GM23248 (cell line): ENCODE data around the gene ANKRD55.

Experiments
- EZH2 ChIP-seq: fragments of 200-600 bp; sonication (generic); IDR thresholded peaks from 2 replicates; pipeline ENCODE4 v1.6.1; 2018; ENCODE audit warnings: antibody characterized with exemption, mild to moderate bottlenecking; ENCODE audit not compliant: insufficient read depth, poor library complexity, severe bottlenecking
- EZH2phosphoT487 ChIP-seq: fragments of 200-600 bp; sonication (generic); IDR thresholded peaks from 2 replicates; pipeline ENCODE4 v1.6.1; 2018; ENCODE audit warnings: antibody characterized with exemption, moderate library complexity, mild to moderate bottlenecking, low read depth; ENCODE audit not compliant: insufficient read depth

GRCh38 chr5:56179442-56179841, 53.7 kb downstream of the ANKRD55 start:
- TF ChIP-seq EZH2phosphoT487 (no peak), EZH2 (no peak)
